Heart right ventricle (tissue), 16 donors: ENCODE results near the gene OLIG1. TPM values are rescaled to one million over a fixed set of nuclear protein-coding genes. Genes with fewer than 3 reads are reported as not detected.

Experiments
- ATAC-seq, 8 donors: fragments of 200-7000 bp; cut with Tn5 transposase; one replicate each; pipeline ENCODE4 v1.9.1; 2020; ENCODE audit warnings: mild to moderate bottlenecking in 8 of 8, moderate library complexity in 8 of 8, moderate number of reproducible peaks in 1 of 8
- DNase-seq, 2 donors: peaks; one replicate each; pipeline ENCODE4 v3.0.0-alpha.2; 2020
- H3K27ac ChIP-seq, 10 donors: fragments of 200-600 bp; sonication (generic) in 2 of 10; one replicate each; pipeline versions ENCODE4 v1.5.0 to v1.8.0; 2020 to 2022; ENCODE audit warnings: mild to moderate bottlenecking in 3 of 10
- H3K27me3 ChIP-seq, 7 donors: fragments of 200-600 bp; one replicate each; pipeline ENCODE4 v1.8.0; 2021 to 2022; ENCODE audit warnings: mild to moderate bottlenecking in 2 of 7
- H3K36me3 ChIP-seq, 9 donors: fragments of 200-600 bp; sonication (generic) in 1 of 9; one replicate each; pipeline versions ENCODE4 v1.5.0 to v1.8.0; 2020 to 2022; ENCODE audit warnings: mild to moderate bottlenecking in 2 of 9
- H3K4me1 ChIP-seq, 9 donors: fragments of 200-600 bp; sonication (generic) in 1 of 9; one replicate each; pipeline versions ENCODE4 v1.5.0 to v1.8.0; 2020 to 2022; ENCODE audit warnings: mild to moderate bottlenecking in 4 of 9
- H3K4me3 ChIP-seq, 10 donors: fragments of 200-600 bp; sonication (generic) in 2 of 10; one replicate each; pipeline versions ENCODE4 v1.5.0 to v1.8.0; 2020 to 2022; ENCODE audit warnings: mild to moderate bottlenecking in 7 of 10, moderate library complexity in 2 of 10
- H3K9me3 ChIP-seq, 11 donors: fragments of 200-600 bp in 10 of 11; sonication (generic) in 2 of 11; one replicate each; pipeline versions ENCODE4 v1.5.0 to v1.8.0; 2013 to 2022; ENCODE audit warnings: mild to moderate bottlenecking in 2 of 11, control low read depth in 1 of 11, moderate library complexity in 1 of 11
- CTCF ChIP-seq, 9 donors: fragments of 200-600 bp; sonication (generic) in 2 of 9; IDR thresholded peaks; one replicate each; pipeline versions ENCODE4 v1.5.0 to v1.8.0; 2021 to 2022; ENCODE audit warnings: antibody characterized with exemption in 9 of 9, mild to moderate bottlenecking in 5 of 9, moderate library complexity in 1 of 9
- WGBS, 2 donors: extraction: QIAGEN DNeasy Blood & Tissue Kit; methylation state at CpG; one replicate each; pipeline ENCODE4 v1.1.7; 2013; ENCODE audit warnings: inconsistent platforms in 1 of 2; 5-methylcytosine and 5-hydroxymethylcytosine counted together
- intact Hi-C, 10 donors: fragments of 100-400 bp; cut with DNase I; formaldehyde crosslinking; loops; one replicate each; pipeline versions ENCODE4 v1.11.1 to v1.14.2; 2022
- polyA plus RNA-seq, 2 donors: library from polyadenylated mRNA; stranded (reverse); fragments of 200-250 nt; gene quantifications; one replicate each; pipeline ENCODE4 v1.2.3, GENCODE V29; 2013
- total RNA-seq, 10 donors: library from RNA; stranded (reverse); fragmentation: NEBNext Ultra II Directional in 3 of 10; extraction: Animal tissue kit (Norgen Biotek cat#: 25700) in 3 of 10; gene quantifications; one replicate each; pipeline versions ENCODE4 v1.2.1 to v1.2.4, GENCODE V29; 2021 to 2023
- donor health status: Arrhythmogenic right ventricular cardiomyopathy.
- donor health status: ischemic (EF 13 %, LVEDD 7.1; RV severe dilation, severe dysfunction).
- donor health status: healthy with polysubstance abuse.
- donor health status: DM: no; HTN: yes; CAD: no.
- donor health status: DM: no; HTN: no; CAD: no.
- donor health status: ischemic (EF 25% LVEDD 6.9; RV normal size, moderate dysfunction).
- donor health status: ischemic (EF 25% LVEDD 5.7; RV mildly dilated, moderate dysfunction).
- donor health status: healthy.
- donor health status: DM: yes; HTN: yes; CAD: no.
- donor health status: Ischemic cardiomyopathy.
- donor health status: ischemic (EF 35%, LVEDD 5.7; RV mildly dilated, moderate dysfunction).
- donor health status: nonischemic (EF 11% LVEDD 7.7; RV severe dilation, severe dysfunction).
- donor health status: DM: yes; HTN: yes; CAD: no.
- donor health status: PGD.
- donor health status: ischemic (EF 29% LVEDD 5.4; RV normal size, mild dysfunction).
- donor health status: nonischemic (EF 23%, LVEDD 6.1; RV moderate dilation, normal function).

Gene OLIG1
- total and polyA plus RNA-seq, 12 donors = 0.09 to 0.49 (median 0.12) TPM; not detected in 8

DNA sequence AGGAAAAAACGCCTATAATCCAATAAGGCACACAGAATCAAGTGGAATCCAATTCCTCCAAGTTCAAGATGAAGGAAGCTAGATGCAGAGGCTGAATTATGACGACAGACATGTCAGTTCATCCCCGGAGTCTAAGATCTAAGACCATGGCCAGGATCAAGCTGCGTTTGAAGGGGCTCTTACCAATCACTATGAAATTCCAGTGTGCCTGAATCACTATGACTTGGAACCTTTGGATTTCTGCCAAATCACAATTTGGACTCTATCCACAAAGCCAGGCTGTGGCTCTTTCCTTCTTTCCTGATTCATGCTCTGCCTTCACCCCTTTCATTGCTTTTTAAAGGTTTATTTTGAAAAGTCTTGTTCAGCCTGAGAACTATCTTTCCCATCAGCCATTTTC, 27.1 kb upstream of the OLIG1 start:
- intact Hi-C loops = no loop called here
- Histone ChIP-seq H3K27me3 (peaks cover 0 to 90% (median 72%) of the 10 kb centered on the region in 7 donors), H3K27ac (no peak overlapping the region)

DNA sequence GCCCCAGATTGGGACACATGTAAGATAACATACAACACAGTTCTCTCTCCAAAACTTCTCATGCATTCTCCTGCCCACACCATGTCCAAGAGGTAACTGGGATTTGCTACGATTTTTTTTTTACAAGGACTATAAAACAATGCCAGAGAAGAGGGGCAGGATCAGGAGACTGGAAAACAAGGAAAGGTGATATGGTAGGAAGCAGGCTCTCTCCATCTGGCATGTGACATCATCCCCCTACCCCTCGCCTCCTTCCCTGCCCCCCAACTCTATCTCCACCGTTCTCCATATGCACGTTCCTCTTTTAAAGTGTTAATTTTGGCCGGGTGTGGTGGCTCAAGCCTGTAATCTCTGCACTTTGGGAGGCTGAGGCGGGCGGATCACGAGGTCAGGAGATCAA, 23.5 kb upstream of the OLIG1 start:
- Histone ChIP-seq H3K36me3 (no peaks in the 10 kb centered on the region), H3K27ac (no peak overlapping the region), H3K4me1 (peaks cover 0 to 6% (median 0%) of the 10 kb centered on the region in 9 donors), H3K4me3 (no peak overlapping the region), H3K9me3 (no peaks in the 10 kb centered on the region), H3K27me3 (peaks cover 0 to 94% (median 43%) of the 10 kb centered on the region in 7 donors)
- DNase-seq (no peak), ATAC-seq (no peak)
- 62 to 63% methylated on average over 8 of the region's 8 CpGs for WGBS, 2 donors
- intact Hi-C loops = no loop called here
- no peak for TF ChIP-seq CTCF (IDR thresholded peaks at IDR 0.05)

More for the DNA sequence above, 27.1 kb upstream of the OLIG1 start:
- Histone ChIP-seq H3K36me3 (no peaks in the 10 kb centered on the region), H3K4me1 (peaks cover 0 to 6% (median 0%) of the 10 kb centered on the region in 9 donors), H3K4me3 (no peak overlapping the region), H3K9me3 (no peaks in the 10 kb centered on the region)
- no peak for DNase-seq
- no peak for TF ChIP-seq CTCF (IDR thresholded peaks at IDR 0.05)
- 18 to 23% methylated on average over 4 of the region's 4 CpGs for WGBS, 2 donors
- no peak for ATAC-seq

DNA sequence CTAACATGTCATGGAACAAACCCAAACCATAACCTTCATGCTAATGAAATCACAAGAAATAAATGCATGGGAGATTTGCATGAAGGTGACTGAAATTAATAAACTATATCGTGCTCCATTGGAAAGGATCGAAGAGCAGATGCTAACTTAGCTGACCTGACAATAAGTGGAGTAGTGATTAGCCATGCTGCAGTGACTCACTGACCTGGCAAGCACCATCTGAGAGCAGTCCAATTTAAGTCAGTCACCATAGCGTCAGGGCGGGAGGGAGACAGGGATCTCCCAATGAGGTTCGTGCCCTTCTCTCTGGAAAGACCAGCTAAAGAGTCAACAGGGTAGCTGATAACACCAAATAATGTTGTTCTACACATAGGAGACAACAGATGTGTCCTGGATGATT, 22.7 kb upstream of the OLIG1 start:
- intact Hi-C loops = no loop called here
- Histone ChIP-seq H3K27ac (no peak overlapping the region), H3K4me1 (peaks cover 0 to 6% (median 0%) of the 10 kb centered on the region in 9 donors), H3K36me3 (no peaks in the 10 kb centered on the region), H3K4me3 (no peak overlapping the region), H3K9me3 (no peaks in the 10 kb centered on the region), H3K27me3 (peaks cover 0 to 88% (median 35%) of the 10 kb centered on the region in 7 donors)
- no peak for TF ChIP-seq CTCF (IDR thresholded peaks at IDR 0.05)
- DNase-seq = no peak
- 52 to 77% methylated on average over 5 of the region's 5 CpGs for WGBS, 2 donors
- peak in 1 of 8 donors; percentile 90 for ATAC-seq

DNA sequence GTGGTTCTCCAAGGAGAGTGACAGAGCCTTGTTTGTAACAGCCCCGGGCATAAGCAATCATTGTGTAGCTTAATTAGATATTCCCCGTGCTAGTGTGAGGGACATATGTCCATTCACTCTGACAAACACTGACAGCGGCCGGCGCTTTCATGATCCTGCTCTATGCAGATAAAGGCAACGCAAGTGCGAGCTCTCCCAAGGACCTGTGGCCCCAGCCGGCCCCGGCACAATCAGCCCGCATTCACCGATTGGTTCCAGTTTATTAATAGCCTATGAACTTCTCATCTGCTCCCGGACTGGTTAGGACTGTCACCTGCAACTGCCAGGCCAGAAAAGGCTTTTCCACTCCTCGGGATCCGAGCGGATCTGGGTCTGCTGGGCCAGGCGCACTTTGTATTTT, 18.0 kb upstream of the OLIG1 start:
- intact Hi-C loops = no loop called here
- Histone ChIP-seq H3K4me3 (no peak overlapping the region), H3K9me3 (no peaks in the 10 kb centered on the region), H3K27ac (no peak overlapping the region), H3K36me3 (no peaks in the 10 kb centered on the region), H3K27me3 (peaks cover 0 to 61% (median 8%) of the 10 kb centered on the region in 7 donors), H3K4me1 (peaks cover 0 to 11% (median 0%) of the 10 kb centered on the region in 9 donors)
- no peak for TF ChIP-seq CTCF (IDR thresholded peaks at IDR 0.05)
- DNase-seq (no peak), ATAC-seq (peak in 7 of 8 donors; percentile 38 to 89 (median 73))
- WGBS, 2 donors = 69 to 70% methylated on average over 16 of the region's 16 CpGs
